OCI-LY1 (cell line): ENCODE results near the gene SLC8A1.

Experiments used
- H2AFZ ChIP-seq: fragments of 200-600 bp; sonication (generic), shearing (Covaris generic); 2 replicates; pipeline ENCODE4 v1.6.0; 2014; ENCODE audit warnings: antibody characterized with exemption, mild to moderate bottlenecking, low read length
- H3F3A ChIP-seq: fragments of 200-600 bp; sonication (generic), shearing (Covaris generic); 2 replicates; pipeline ENCODE4 v1.6.0; 2014; ENCODE audit warnings: mild to moderate bottlenecking, antibody characterized with exemption, low read length, moderate library complexity; ENCODE audit not compliant: insufficient read depth
- H3K27ac ChIP-seq: fragments of 200-600 bp; sonication (generic); 2 replicates; pipeline ENCODE4 v1.5.1; 2014; ENCODE audit warnings: low read length, mixed run types, mild to moderate bottlenecking, low read depth; ENCODE audit not compliant: poor library complexity, severe bottlenecking
- H3K27me3 ChIP-seq: fragments of 200-600 bp; sonication (generic); 2 replicates; pipeline ENCODE4 v1.6.0; 2014; ENCODE audit warnings: antibody characterized with exemption, mild to moderate bottlenecking, low read length, moderate library complexity; ENCODE audit not compliant: insufficient read depth
- H3K36me3 ChIP-seq: fragments of 200-600 bp; sonication (generic); 2 replicates; pipeline ENCODE4 v1.6.1; 2014; ENCODE audit warnings: mild to moderate bottlenecking, antibody characterized with exemption, low read length, moderate library complexity, mixed read lengths; ENCODE audit not compliant: insufficient read depth
- H3K4me1 ChIP-seq: fragments of 200-600 bp; sonication (generic); 2 replicates; pipeline ENCODE4 v1.5.1; 2014; ENCODE audit warnings: mild to moderate bottlenecking, low read length, moderate library complexity; ENCODE audit not compliant: insufficient read depth, severe bottlenecking
- H3K4me2 ChIP-seq: fragments of 200-600 bp; sonication (generic), shearing (Covaris generic); 2 replicates; pipeline ENCODE4 v1.6.1; 2014; ENCODE audit warnings: low read length
- H3K4me3 ChIP-seq: fragments of 200-600 bp; sonication (generic); 2 replicates; pipeline ENCODE4 v1.5.1; 2014; ENCODE audit warnings: low read length, low read depth, mild to moderate bottlenecking, mixed read lengths; ENCODE audit not compliant: poor library complexity, severe bottlenecking
- H3K79me2 ChIP-seq: fragments of 200-600 bp; shearing (Covaris generic); 2 replicates; pipeline ENCODE4 v1.6.1; 2016; ENCODE audit warnings: mixed run types, low read length, mixed read lengths; ENCODE audit not compliant: insufficient read depth
- H3K9ac ChIP-seq: fragments of 200-600 bp; sonication (generic), shearing (Covaris generic); 2 replicates; pipeline ENCODE4 v1.6.1; 2014; ENCODE audit warnings: mild to moderate bottlenecking, low read length, mixed read lengths
- H3K9me2 ChIP-seq: fragments of 200-600 bp; sonication (generic), shearing (Covaris generic); 2 replicates; pipeline ENCODE4 v1.6.1; 2014; ENCODE audit warnings: low read depth, mild to moderate bottlenecking, low read length, mixed read lengths
- H3K9me3 ChIP-seq: fragments of 200-600 bp; shearing (Covaris generic); 2 replicates; pipeline ENCODE4 v1.6.1; 2014; ENCODE audit warnings: low read length, mixed read lengths
- H4K20me1 ChIP-seq: fragments of 200-600 bp; sonication (generic), shearing (Covaris generic); 2 replicates; pipeline ENCODE4 v1.6.0; 2016; ENCODE audit warnings: mild to moderate bottlenecking, low read length; ENCODE audit not compliant: insufficient read depth
- CTCF ChIP-seq: fragments of 200-600 bp; sonication (generic), shearing (Covaris generic); IDR thresholded peaks from 2 replicates; pipeline ENCODE4 v1.5.1; 2017; ENCODE audit warnings: mild to moderate bottlenecking, antibody characterized with exemption, low read length, moderate library complexity, mixed read lengths
- EZH2 ChIP-seq: fragments of 200-600 bp; sonication (generic), shearing (Covaris generic); IDR thresholded peaks from 2 replicates; pipeline ENCODE4 v1.8.0; 2017; ENCODE audit warnings: borderline replicate concordance, mixed run types, mild to moderate bottlenecking, antibody characterized with exemption, low read length, moderate library complexity, mixed read lengths

SLC8A1 gene

DNA sequence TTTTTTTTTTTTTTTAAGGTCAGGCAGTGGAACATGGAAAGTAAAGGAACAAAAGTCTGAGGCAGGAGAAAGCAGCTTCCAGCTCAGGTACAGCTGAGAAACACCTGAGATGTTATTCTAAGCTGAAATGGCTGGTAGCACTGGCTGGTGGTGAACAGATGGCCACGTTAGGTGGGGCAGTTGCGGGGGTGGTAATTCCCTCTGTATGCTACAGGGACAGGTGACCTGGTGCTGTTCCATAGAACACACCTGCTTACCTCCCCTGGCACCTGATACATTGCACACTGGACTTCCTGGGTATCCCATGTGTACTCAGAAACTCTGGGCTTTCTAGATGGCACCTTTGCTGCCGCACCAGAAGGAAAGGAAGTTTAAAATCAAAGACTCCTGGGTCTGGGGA is 333.3 kb downstream of the SLC8A1 start:
- Histone ChIP-seq H3K27me3 (no peaks in the 10 kb centered on the region), H3K27ac (no peak overlapping the region), H2AFZ (no peak overlapping the region), H3K9me3 (no peaks in the 10 kb centered on the region), H3K9ac (no peak overlapping the region), H3K9me2 (no peaks in the 10 kb centered on the region), H4K20me1 (no peaks in the 10 kb centered on the region), H3K4me2 (no peak overlapping the region), H3K36me3 (no peaks in the 10 kb centered on the region), H3F3A (no peaks in the 10 kb centered on the region), H3K4me1 (no peaks in the 10 kb centered on the region), H3K79me2 (no peaks in the 10 kb centered on the region), H3K4me3 (no peak overlapping the region)
- TF ChIP-seq CTCF, result no peak
- TF ChIP-seq EZH2, result no peak

DNA sequence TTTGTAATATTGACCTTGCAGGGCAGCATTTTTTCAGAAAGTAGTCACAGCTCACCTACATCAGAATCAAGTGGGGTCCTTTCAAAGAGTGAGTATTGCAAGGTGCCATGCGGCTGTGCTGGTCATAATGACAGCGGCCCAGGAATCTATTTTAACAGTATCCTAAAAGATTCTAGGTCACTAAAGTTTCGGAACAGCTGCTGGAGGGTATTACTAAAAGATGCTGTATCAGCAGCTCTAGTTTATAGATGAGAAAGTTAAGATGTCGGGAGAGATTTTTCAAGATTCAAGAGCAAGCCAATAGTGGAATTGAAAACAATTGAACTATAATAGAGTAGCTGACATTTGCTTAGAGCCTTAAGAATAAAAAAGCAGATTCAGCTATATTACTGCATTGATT is 336.0 kb downstream of the SLC8A1 start:
- no peaks in the 10 kb centered on the region for H3K36me3 ChIP-seq
- no peak overlapping the region for H2AFZ ChIP-seq
- no peaks in the 10 kb centered on the region for H4K20me1 ChIP-seq
- H3F3A ChIP-seq, result no peaks in the 10 kb centered on the region
- H3K4me3 ChIP-seq, result no peak overlapping the region
- TF ChIP-seq EZH2, result no peak
- TF ChIP-seq CTCF, result no peak
- no peaks in the 10 kb centered on the region for H3K4me1 ChIP-seq
- no peaks in the 10 kb centered on the region for H3K27me3 ChIP-seq
- no peaks in the 10 kb centered on the region for H3K79me2 ChIP-seq
- no peaks in the 10 kb centered on the region for H3K9me2 ChIP-seq
- no peaks in the 10 kb centered on the region for H3K9me3 ChIP-seq
- H3K9ac ChIP-seq, result no peak overlapping the region
- H3K27ac ChIP-seq, result no peak overlapping the region
- H3K4me2 ChIP-seq, result no peak overlapping the region

DNA sequence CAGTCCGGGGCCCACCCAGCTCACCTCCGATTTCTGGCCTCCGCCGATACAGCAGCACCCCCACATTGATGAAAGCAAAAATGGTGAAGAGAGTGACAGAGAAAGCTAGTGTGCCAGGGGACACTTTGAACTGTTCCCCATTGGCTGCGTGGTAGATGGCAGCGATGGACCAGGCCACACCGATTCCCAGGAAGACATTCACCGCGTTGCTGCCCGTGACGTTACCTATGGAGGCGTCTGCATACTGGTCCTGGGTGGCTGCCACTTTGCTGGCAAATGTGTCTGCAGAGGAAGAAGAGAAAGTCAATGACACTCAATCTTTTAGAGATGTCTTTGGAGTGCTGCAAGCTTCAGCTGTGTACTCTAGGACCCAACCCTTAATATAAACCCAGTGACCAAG is 336.5 kb downstream of the SLC8A1 start:
- no peaks in the 10 kb centered on the region for H3K36me3 ChIP-seq
- H3K27me3 ChIP-seq, result no peaks in the 10 kb centered on the region
- H3K9ac ChIP-seq, result no peak overlapping the region
- no peaks in the 10 kb centered on the region for H3K9me2 ChIP-seq
- H2AFZ ChIP-seq, result no peak overlapping the region
- no peak overlapping the region for H3K4me2 ChIP-seq
- H3F3A ChIP-seq, result no peaks in the 10 kb centered on the region
- H3K79me2 ChIP-seq, result no peaks in the 10 kb centered on the region
- H3K27ac ChIP-seq, result no peak overlapping the region
- H4K20me1 ChIP-seq, result no peaks in the 10 kb centered on the region
- TF ChIP-seq CTCF (no peak), EZH2 (no peak)
- H3K4me1 ChIP-seq, result no peaks in the 10 kb centered on the region
- no peak overlapping the region for H3K4me3 ChIP-seq
- H3K9me3 ChIP-seq, result no peaks in the 10 kb centered on the region
